SU-DHL-6 (cell line): Measurements from ENCODE around the gene COL27A1.

Source experiments
- H2AFZ ChIP-seq: fragments of 200-600 bp; sonication (generic); 2 replicates; pipeline ENCODE4 v1.6.1; 2014; ENCODE audit warnings: low read depth, mild to moderate bottlenecking, moderate library complexity, mixed read lengths, antibody characterized with exemption, low read length; ENCODE audit not compliant: severe bottlenecking
- H3F3A ChIP-seq: fragments of 200-600 bp; shearing (Covaris generic); 2 replicates; pipeline ENCODE4 v1.6.0; 2016; ENCODE audit warnings: antibody characterized with exemption, mild to moderate bottlenecking; ENCODE audit not compliant: insufficient read depth
- H3K27ac ChIP-seq: fragments of 200-600 bp; sonication (generic); 2 replicates; pipeline ENCODE4 v1.5.1; 2016; ENCODE audit warnings: low read depth, mild to moderate bottlenecking, low read length, moderate library complexity, mixed read lengths
- H3K27me3 ChIP-seq: fragments of 200-600 bp; sonication (generic), shearing (Covaris generic); 2 replicates; pipeline ENCODE4 v1.6.0; 2014; ENCODE audit warnings: mild to moderate bottlenecking, low read length
- H3K36me3 ChIP-seq: fragments of 200-600 bp; sonication (generic); 2 replicates; pipeline ENCODE4 v1.6.1; 2014; ENCODE audit warnings: mild to moderate bottlenecking, low read length, mixed read lengths
- H3K4me2 ChIP-seq: fragments of 300-600, 200-600 bp; shearing (Covaris generic), sonication (generic); 2 replicates; pipeline ENCODE4 v1.6.0; 2014; ENCODE audit warnings: low read length, low read depth, mild to moderate bottlenecking; ENCODE audit not compliant: poor library complexity, severe bottlenecking
- H3K4me3 ChIP-seq: fragments of 200-600 bp; sonication (generic); 2 replicates; pipeline ENCODE4 v1.5.1; 2014; ENCODE audit warnings: antibody characterized with exemption, low read length, mild to moderate bottlenecking, mixed read lengths; ENCODE audit not compliant: insufficient read depth, poor library complexity, severe bottlenecking
- H3K79me2 ChIP-seq: fragments of 200-600 bp; sonication (generic); 2 replicates; pipeline ENCODE4 v1.6.1; 2014; ENCODE audit warnings: mild to moderate bottlenecking, low read length, moderate library complexity; ENCODE audit not compliant: insufficient read depth
- H3K9ac ChIP-seq: fragments of 200-600 bp; sonication (generic); 2 replicates; pipeline ENCODE4 v1.7.0; 2014; ENCODE audit warnings: mild to moderate bottlenecking, low read length
- H3K9me2 ChIP-seq: fragments of 200-600 bp; sonication (generic); replicated peaks from 2 replicates; pipeline ENCODE4 v1.6.1; 2014; ENCODE audit warnings: low read length; ENCODE audit not compliant: insufficient read depth
- H3K9me3 ChIP-seq: fragments of 200-600 bp; sonication (generic); 2 replicates; pipeline ENCODE4 v1.6.1; 2014; ENCODE audit warnings: low read length, mixed read lengths; ENCODE audit not compliant: insufficient read depth
- H4K20me1 ChIP-seq: fragments of 200-600 bp; sonication (generic); 2 replicates; pipeline ENCODE4 v1.6.1; 2014; ENCODE audit warnings: low read depth, mild to moderate bottlenecking, antibody characterized with exemption, low read length, moderate library complexity, mixed read lengths
- EZH2phosphoT487 ChIP-seq: fragments of 200-600 bp; sonication (generic), shearing (Covaris generic); conservative IDR thresholded peaks from 2 replicates; pipeline ENCODE4 v1.6.1; 2018; ENCODE audit warnings: mild to moderate bottlenecking, antibody characterized with exemption, low read length, moderate library complexity, mixed read lengths
- TF ChIP-seq, protein P1 (sequence below): fragments of 200-600 bp; sonication (generic); IDR thresholded peaks from one replicate; pipeline ENCODE4 v1.5.1; 2017; ENCODE audit warnings: antibody characterized with exemption, mild to moderate bottlenecking, low read length, moderate library complexity; ENCODE audit not compliant: insufficient read depth, poor library complexity, severe bottlenecking

The COL27A1 gene

DNA sequence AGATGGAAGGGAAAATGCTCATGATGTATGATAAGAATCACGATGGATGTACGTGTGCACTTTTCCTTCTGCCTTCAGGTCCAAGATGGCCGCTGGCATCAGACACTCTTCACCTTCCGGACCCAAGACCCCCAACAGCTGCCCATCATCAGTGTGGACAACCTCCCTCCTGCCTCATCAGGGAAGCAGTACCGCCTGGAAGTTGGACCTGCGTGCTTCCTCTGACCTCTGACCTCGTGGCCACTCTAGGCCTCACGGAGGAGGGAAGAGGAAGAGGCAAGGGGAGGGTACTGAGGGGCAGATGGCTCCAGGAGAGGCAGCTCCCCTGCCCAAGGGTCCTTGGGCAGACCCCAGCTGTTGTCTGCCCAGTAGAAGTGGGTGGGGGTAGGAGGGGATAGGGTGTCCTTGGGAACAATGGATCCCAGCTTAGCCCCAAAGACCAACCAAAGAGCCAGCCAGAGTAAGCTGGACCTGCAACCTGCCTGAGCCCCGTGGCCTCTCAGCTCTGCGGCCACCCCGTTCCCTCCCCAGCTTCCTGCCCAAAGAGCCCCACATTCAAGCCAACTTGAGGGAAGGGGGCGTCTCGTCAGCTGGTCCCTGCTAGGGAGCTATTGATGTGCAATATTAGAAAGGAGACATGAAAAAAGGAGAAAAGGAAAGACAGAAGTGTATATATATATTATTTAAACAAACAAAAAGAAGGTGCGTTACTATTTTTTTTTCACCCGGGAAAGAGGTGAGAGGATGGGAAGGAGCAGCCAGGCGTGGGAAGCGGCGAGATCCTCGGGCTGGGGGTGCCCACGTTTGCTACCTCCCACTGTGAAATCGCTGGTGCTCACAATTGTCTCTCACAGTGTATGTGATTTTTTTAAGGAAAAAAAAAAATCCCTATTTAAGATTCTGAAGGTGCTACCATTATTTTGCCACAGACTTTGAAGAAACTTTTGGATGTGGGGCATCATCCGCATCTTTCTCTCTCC, 155.4 kb downstream of the COL27A1 start:
- Histone ChIP-seq H3K4me2 (no peak overlapping the region), H2AFZ (no peak overlapping the region), H3K27ac (no peak overlapping the region), H4K20me1 (no peaks in the 10 kb centered on the region), H3F3A (no peaks in the 10 kb centered on the region), H3K9me2 (no peaks in the 10 kb centered on the region), H3K9ac (no peak overlapping the region), H3K36me3 (no peaks in the 10 kb centered on the region), H3K79me2 (no peaks in the 10 kb centered on the region), H3K27me3 (no peaks in the 10 kb centered on the region), H3K9me3 (no peaks in the 10 kb centered on the region), H3K4me3 (no peak overlapping the region)
- no peak for TF ChIP-seq EZH2phosphoT487
- TF ChIP-seq, protein P1, sequence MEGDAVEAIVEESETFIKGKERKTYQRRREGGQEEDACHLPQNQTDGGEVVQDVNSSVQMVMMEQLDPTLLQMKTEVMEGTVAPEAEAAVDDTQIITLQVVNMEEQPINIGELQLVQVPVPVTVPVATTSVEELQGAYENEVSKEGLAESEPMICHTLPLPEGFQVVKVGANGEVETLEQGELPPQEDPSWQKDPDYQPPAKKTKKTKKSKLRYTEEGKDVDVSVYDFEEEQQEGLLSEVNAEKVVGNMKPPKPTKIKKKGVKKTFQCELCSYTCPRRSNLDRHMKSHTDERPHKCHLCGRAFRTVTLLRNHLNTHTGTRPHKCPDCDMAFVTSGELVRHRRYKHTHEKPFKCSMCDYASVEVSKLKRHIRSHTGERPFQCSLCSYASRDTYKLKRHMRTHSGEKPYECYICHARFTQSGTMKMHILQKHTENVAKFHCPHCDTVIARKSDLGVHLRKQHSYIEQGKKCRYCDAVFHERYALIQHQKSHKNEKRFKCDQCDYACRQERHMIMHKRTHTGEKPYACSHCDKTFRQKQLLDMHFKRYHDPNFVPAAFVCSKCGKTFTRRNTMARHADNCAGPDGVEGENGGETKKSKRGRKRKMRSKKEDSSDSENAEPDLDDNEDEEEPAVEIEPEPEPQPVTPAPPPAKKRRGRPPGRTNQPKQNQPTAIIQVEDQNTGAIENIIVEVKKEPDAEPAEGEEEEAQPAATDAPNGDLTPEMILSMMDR: no peak

GRCh38 chr9:114311571-114312512, 156.5 kb downstream of the COL27A1 start:
- H3K9me3 ChIP-seq: no peaks in the 10 kb centered on the region
- H3K9me2 ChIP-seq: no peaks in the 10 kb centered on the region
- H3K27ac ChIP-seq: no peak overlapping the region
- no peaks in the 10 kb centered on the region for H4K20me1 ChIP-seq
- no peak overlapping the region for H3K4me2 ChIP-seq
- TF ChIP-seq EZH2phosphoT487: no peak
- TF ChIP-seq, protein P1: no peak
- H2AFZ ChIP-seq: no peak overlapping the region
- H3K4me3 ChIP-seq: no peak overlapping the region
- H3K9ac ChIP-seq: no peak overlapping the region
- H3K36me3 ChIP-seq: no peaks in the 10 kb centered on the region
- H3F3A ChIP-seq: no peaks in the 10 kb centered on the region
- no peaks in the 10 kb centered on the region for H3K27me3 ChIP-seq
- no peaks in the 10 kb centered on the region for H3K79me2 ChIP-seq

GRCh38 chr9:114312513-114312875, 157.2 kb downstream of the COL27A1 start:
- no peaks in the 10 kb centered on the region for H4K20me1 ChIP-seq

More at GRCh38 chr9:114312513-114312875, 157.2 kb downstream of the COL27A1 start:
- Histone ChIP-seq H3K9me2 (no peaks in the 10 kb centered on the region), H2AFZ (no peak overlapping the region), H3K36me3 (no peaks in the 10 kb centered on the region), H3K27ac (no peak overlapping the region), H3K4me3 (no peak overlapping the region), H3K79me2 (no peaks in the 10 kb centered on the region), H3K4me2 (no peak overlapping the region), H3K9me3 (no peaks in the 10 kb centered on the region), H3K27me3 (no peaks in the 10 kb centered on the region), H3F3A (no peaks in the 10 kb centered on the region), H3K9ac (no peak overlapping the region)
- TF ChIP-seq EZH2phosphoT487: no peak
- TF ChIP-seq, protein P1: no peak
